GM18511 (cell line): ENCODE results near the gene TEX13B.
"Not testable (repeated sequence)": the region's sequence is repeated elsewhere in the genome, so short reads cannot be mapped to it uniquely, and the experiment has no call there.

Source experiments
- ATAC-seq: cut with Tn5 transposase; IDR thresholded peaks from one replicate; pipeline ENCODE4 v1.9.1; 2021; ENCODE audit warnings: mild to moderate bottlenecking, moderate library complexity; ENCODE audit not compliant: unreplicated experiment

The TEX13B gene

GRCh38 chrX:107982356-107982755 is at the start of gene TEX13B:
TEX13B (minus strand) TSS chrX:107982370; CDS start chrX:107982127, 243 bp downstream.
- ATAC-seq, result no peak

GRCh38 chrX:108029928-108030711 is 48.0 kb upstream of the TEX13B start:
- ATAC-seq, result no peak

GRCh38 chrX:108028854-108029253 is 46.7 kb upstream of the TEX13B start:
- no peak for ATAC-seq

- ATAC-seq, result no peak
These were observed 43.9 kb upstream of the TEX13B start for GRCh38 chrX:108025954-108026600.

- ATAC-seq, result no peak
These were observed 43.2 kb upstream of the TEX13B start for GRCh38 chrX:108025376-108025775.

- no peak for ATAC-seq
These were observed 40.4 kb upstream of the TEX13B start for GRCh38 chrX:108022491-108023089.

GRCh38 chrX:108020631-108021030 is 38.5 kb upstream of the TEX13B start:
- ATAC-seq, result peak; percentile 55

- ATAC-seq, result no peak
These were observed 37.3 kb upstream of the TEX13B start for GRCh38 chrX:108019382-108019875.

GRCh38 chrX:108018656-108019381 is 36.6 kb upstream of the TEX13B start:
- ATAC-seq, result no peak

GRCh38 chrX:108001218-108001814 is 19.1 kb upstream of the TEX13B start:
- peak; percentile 92 for ATAC-seq

GRCh38 chrX:108000751-108001150 is 18.6 kb upstream of the TEX13B start:
- peak; percentile 53 for ATAC-seq

GRCh38 chrX:107996124-107996523 is 14.0 kb upstream of the TEX13B start:
- ATAC-seq, result no peak

- no peak for ATAC-seq
These were observed 2.9 kb upstream of the TEX13B start for GRCh38 chrX:107985033-107985432.

GRCh38 chrX:107979534-107979933 is 2.6 kb downstream of the TEX13B start:
- ATAC-seq, result no peak

GRCh38 chrX:107978707-107979307 is 3.4 kb downstream of the TEX13B start:
- no peak for ATAC-seq

- no peak for ATAC-seq
These were observed 4.1 kb downstream of the TEX13B start for GRCh38 chrX:107978071-107978470.

- ATAC-seq, result no peak
These were observed 10.5 kb downstream of the TEX13B start for GRCh38 chrX:107971636-107972035.

GRCh38 chrX:107970073-107970472 is 12.1 kb downstream of the TEX13B start:
- ATAC-seq, result no peak

GRCh38 chrX:107968623-107969022 is 13.5 kb downstream of the TEX13B start:
- peak; percentile 67 for ATAC-seq

GRCh38 chrX:107955337-107955736 is 26.8 kb downstream of the TEX13B start:
- not testable (repeated sequence) for ATAC-seq
